ENCODE measurements around the gene MARCO. TPM values are rescaled to one million over a fixed set of nuclear protein-coding genes. Genes with fewer than 3 reads are reported as not detected.

Gene MARCO
- total RNA-seq, 1 experiment from 2014 or later: 0.54 TPM

DNA sequence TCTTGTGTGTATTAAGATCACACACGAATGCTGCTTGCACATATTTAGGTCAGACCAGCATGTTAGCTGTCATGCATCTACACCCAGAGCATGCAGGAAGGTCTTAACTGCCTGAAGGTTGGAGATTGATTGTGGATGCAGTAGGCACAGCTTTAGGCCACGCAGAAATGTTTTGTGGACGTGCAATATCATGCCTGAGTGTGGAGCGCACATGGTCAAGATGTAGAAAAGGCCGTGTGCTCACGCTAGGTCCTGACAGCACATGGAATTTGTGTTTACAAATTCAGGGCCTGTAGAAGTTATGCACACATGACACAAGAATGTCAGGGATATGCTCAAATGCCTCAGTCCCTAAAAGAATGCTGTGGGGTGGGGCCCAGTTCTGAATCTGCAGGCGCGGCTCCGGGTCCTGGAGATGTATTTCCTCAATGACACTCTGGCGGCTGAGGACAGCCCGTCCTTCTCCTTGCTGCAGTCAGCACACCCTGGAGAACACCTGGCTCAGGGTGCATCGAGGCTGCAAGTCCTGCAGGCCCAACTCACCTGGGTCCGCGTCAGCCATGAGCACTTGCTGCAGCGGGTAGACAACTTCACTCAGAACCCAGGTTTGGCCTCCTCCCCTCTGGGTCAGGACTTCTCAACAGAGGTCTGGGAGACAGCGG, 27.9 kb downstream of the MARCO start:
- ChIA-PET POLR2A (no interaction called here), CTCF (no interaction called here), RAD21 (ENCODE audit: low non-redundant PET in 1 of 2, low total read pairs in 2 of 2, uncharacterized antibody in 2 of 2, unreplicated experiment in 2 of 2) (no interaction called here)
- H3K4me1 ChIP-seq (ENCODE audit: control insufficient read depth in 1 of 2, insufficient read depth in 2 of 2, low read length in 2 of 2): peaks cover 0 to 40% of the 10 kb centered on the region in 2 experiments; a peak in 2 of 4 replicates
- intact Hi-C loops (cut with micrococcal nuclease): no loop called here
- no peaks in the 10 kb centered on the region for H3K9me3 ChIP-seq (ENCODE audit: control insufficient read depth in 1 of 2, insufficient read depth in 1 of 2, low read depth in 1 of 2, low read length in 2 of 2)
- BruUV-seq (replicated peaks): no TSS peak
- TF ChIP-seq JUND (IDR thresholded peaks at IDR 0.05) (no peak), SP1 (IDR thresholded peaks at IDR 0.05; ENCODE audit: low read depth) (no peak), EZH2 (IDR thresholded peaks at IDR 0.05) (no peak), ZNF274 (IDR thresholded peaks at IDR 0.05; ENCODE audit: low read depth, low read length) (no peak), TCF7L2 (IDR thresholded peaks at IDR 0.05; ENCODE audit: borderline replicate concordance, extremely low read depth, insufficient read depth, insufficient read length) (no peak), FOSL1 (IDR thresholded peaks at IDR 0.05; ENCODE audit: low read depth) (no peak), CEBPB (IDR thresholded peaks at IDR 0.05; ENCODE audit: low read depth) (no peak), RAD21 (IDR thresholded peaks at IDR 0.05; ENCODE audit: low read depth) (no peak), EZH2phosphoT487 (IDR thresholded peaks at IDR 0.05; ENCODE audit: borderline replicate concordance) (no peak), ATF3 (IDR thresholded peaks at IDR 0.05) (no peak), EGR1 (IDR thresholded peaks at IDR 0.05; ENCODE audit: low read depth) (no peak), POLR2AphosphoS5 (IDR thresholded peaks at IDR 0.05; ENCODE audit: low read depth, low read length) (no peak)
- TF ChIP-seq, protein P1, sequence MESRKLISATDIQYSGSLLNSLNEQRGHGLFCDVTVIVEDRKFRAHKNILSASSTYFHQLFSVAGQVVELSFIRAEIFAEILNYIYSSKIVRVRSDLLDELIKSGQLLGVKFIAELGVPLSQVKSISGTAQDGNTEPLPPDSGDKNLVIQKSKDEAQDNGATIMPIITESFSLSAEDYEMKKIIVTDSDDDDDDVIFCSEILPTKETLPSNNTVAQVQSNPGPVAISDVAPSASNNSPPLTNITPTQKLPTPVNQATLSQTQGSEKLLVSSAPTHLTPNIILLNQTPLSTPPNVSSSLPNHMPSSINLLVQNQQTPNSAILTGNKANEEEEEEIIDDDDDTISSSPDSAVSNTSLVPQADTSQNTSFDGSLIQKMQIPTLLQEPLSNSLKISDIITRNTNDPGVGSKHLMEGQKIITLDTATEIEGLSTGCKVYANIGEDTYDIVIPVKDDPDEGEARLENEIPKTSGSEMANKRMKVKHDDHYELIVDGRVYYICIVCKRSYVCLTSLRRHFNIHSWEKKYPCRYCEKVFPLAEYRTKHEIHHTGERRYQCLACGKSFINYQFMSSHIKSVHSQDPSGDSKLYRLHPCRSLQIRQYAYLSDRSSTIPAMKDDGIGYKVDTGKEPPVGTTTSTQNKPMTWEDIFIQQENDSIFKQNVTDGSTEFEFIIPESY (IDR thresholded peaks at IDR 0.05; ENCODE audit: extremely low read depth, insufficient replicate concordance, low read length): no peak
- no peak overlapping the region for H3K27ac ChIP-seq (ENCODE audit: low read depth, low read length)
- no peaks in the 10 kb centered on the region for H4K20me1 ChIP-seq (ENCODE audit: insufficient read depth)
- no peak overlapping the region for H3K9ac ChIP-seq (ENCODE audit: low read length)
- H3K36me3 ChIP-seq (ENCODE audit: control insufficient read depth in 1 of 2, insufficient read depth in 2 of 2, low read length in 2 of 2): no peaks in the 10 kb centered on the region
- no peak overlapping the region for H3K4me3 ChIP-seq (replicated peaks in 1 of 2; ENCODE audit: low read depth in 1 of 2, low read length in 2 of 2)
- no peaks in the 10 kb centered on the region for H3K79me2 ChIP-seq (ENCODE audit: insufficient read depth, low read length)
- no peak overlapping the region for H2AFZ ChIP-seq (ENCODE audit: low read depth, low read length, poor library complexity, severe bottlenecking)
- DNase-seq (ENCODE audit: low read depth, low spot score) (no peak), ATAC-seq (no peak)
- peaks cover 11% of the 10 kb centered on the region; the same call in 1 of the 2 replicates for H3K27me3 ChIP-seq (ENCODE audit: insufficient read depth, low read length)
- no peaks in the 10 kb centered on the region for H3K9me2 ChIP-seq (ENCODE audit: insufficient read depth)
- no peak overlapping the region for H3K4me2 ChIP-seq (ENCODE audit: low read length)

Data from HCT116 (cell line).